ENCODE measurements around the gene ACADS. TPM values are rescaled to one million over a fixed set of nuclear protein-coding genes. Genes with fewer than 3 reads are reported as not detected.
A peak's percentile ranks its signal among the peaks of the same experiment; 100 is the strongest.
"Not testable (repeated sequence)": the region's sequence is repeated elsewhere in the genome, so short reads cannot be mapped to it uniquely, and the experiment has no call there.

The ACADS gene
- total RNA-seq, 2 experiments from 2014 or later, result 11.4 to 13.4 TPM

GRCh38 chr12:120712610-120713009 is 13.0 kb upstream of the ACADS start:
- no peak for DNase-seq
- no peak overlapping the region for H3K4me3 Mint-ChIP-seq

GRCh38 chr12:120713861-120714482 is 11.7 kb upstream of the ACADS start:
- H3K27ac Mint-ChIP-seq, result no peak overlapping the region
- no peaks in the 10 kb centered on the region for H3K27me3 Mint-ChIP-seq
- H3K4me1 Mint-ChIP-seq, result peaks cover 34% of the 10 kb centered on the region
- no peaks in the 10 kb centered on the region for H3K9me3 Mint-ChIP-seq
- peaks cover 24% of the 10 kb centered on the region for H3K36me3 Mint-ChIP-seq
- no peak overlapping the region for H3K4me3 Mint-ChIP-seq
- DNase-seq, result peak; percentile 61

More at GRCh38 chr12:120712610-120713009, 13.0 kb upstream of the ACADS start:
- peaks cover 28% of the 10 kb centered on the region for H3K4me1 Mint-ChIP-seq
- H3K9me3 Mint-ChIP-seq, result no peaks in the 10 kb centered on the region
- peaks cover 20% of the 10 kb centered on the region for H3K36me3 Mint-ChIP-seq
- no peaks in the 10 kb centered on the region for H3K27me3 Mint-ChIP-seq
- H3K27ac Mint-ChIP-seq, result no peak overlapping the region

GRCh38 chr12:120718055-120718454 is 7.6 kb upstream of the ACADS start:
- DNase-seq, result no peak
- Mint-ChIP-seq H3K27ac (no peak overlapping the region), H3K36me3 (peaks cover 31% of the 10 kb centered on the region), H3K9me3 (no peaks in the 10 kb centered on the region), H3K4me1 (peaks cover 13% of the 10 kb centered on the region), H3K4me3 (no peak overlapping the region), H3K27me3 (no peaks in the 10 kb centered on the region)

GRCh38 chr12:120719072-120719471 is 6.6 kb upstream of the ACADS start:
- Mint-ChIP-seq H3K9me3 (no peaks in the 10 kb centered on the region), H3K36me3 (peaks cover 27% of the 10 kb centered on the region), H3K27ac (no peak overlapping the region), H3K27me3 (no peaks in the 10 kb centered on the region), H3K4me1 (peaks cover 7% of the 10 kb centered on the region), H3K4me3 (no peak overlapping the region)
- DNase-seq, result no peak

GRCh38 chr12:120719496-120720233 is 6.0 kb upstream of the ACADS start:
- Mint-ChIP-seq H3K36me3 (peaks cover 26% of the 10 kb centered on the region), H3K9me3 (no peaks in the 10 kb centered on the region), H3K27ac (no peak overlapping the region), H3K4me1 (peaks cover 8% of the 10 kb centered on the region), H3K4me3 (no peak overlapping the region), H3K27me3 (no peaks in the 10 kb centered on the region)
- DNase-seq, result no peak

- Mint-ChIP-seq H3K36me3 (peaks cover 25% of the 10 kb centered on the region), H3K27me3 (no peaks in the 10 kb centered on the region), H3K4me3 (no peak overlapping the region), H3K4me1 (peaks cover 16% of the 10 kb centered on the region), H3K9me3 (no peaks in the 10 kb centered on the region), H3K27ac (no peak overlapping the region)
- no peak for DNase-seq
Measured at GRCh38 chr12:120720234-120720986, 5.2 kb upstream of the ACADS start.

- Mint-ChIP-seq H3K27me3 (no peaks in the 10 kb centered on the region), H3K27ac (no peak overlapping the region), H3K4me1 (peaks cover 20% of the 10 kb centered on the region), H3K9me3 (no peaks in the 10 kb centered on the region), H3K36me3 (peaks cover 24% of the 10 kb centered on the region), H3K4me3 (no peak overlapping the region)
- no peak for DNase-seq
Measured at GRCh38 chr12:120720987-120721801, 4.4 kb upstream of the ACADS start.

GRCh38 chr12:120721866-120722265 is 3.8 kb upstream of the ACADS start:
- H3K27me3 Mint-ChIP-seq, result no peaks in the 10 kb centered on the region
- no peak for DNase-seq
- peaks cover 18% of the 10 kb centered on the region for H3K36me3 Mint-ChIP-seq
- H3K9me3 Mint-ChIP-seq, result no peaks in the 10 kb centered on the region
- H3K4me1 Mint-ChIP-seq, result peaks cover 26% of the 10 kb centered on the region
- no peak overlapping the region for H3K27ac Mint-ChIP-seq
- no peak overlapping the region for H3K4me3 Mint-ChIP-seq

GRCh38 chr12:120722784-120723183 is 2.8 kb upstream of the ACADS start:
- no peaks in the 10 kb centered on the region for H3K9me3 Mint-ChIP-seq
- DNase-seq, result no peak
- H3K27me3 Mint-ChIP-seq, result no peaks in the 10 kb centered on the region
- H3K4me1 Mint-ChIP-seq, result peaks cover 28% of the 10 kb centered on the region
- no peak overlapping the region for H3K4me3 Mint-ChIP-seq
- H3K27ac Mint-ChIP-seq, result no peak overlapping the region
- peaks cover 15% of the 10 kb centered on the region for H3K36me3 Mint-ChIP-seq

- Mint-ChIP-seq H3K4me1 (peaks cover 24% of the 10 kb centered on the region), H3K27ac (no peak overlapping the region), H3K4me3 (peak overlapping the region; percentile 89), H3K27me3 (no peaks in the 10 kb centered on the region), H3K36me3 (peaks cover 18% of the 10 kb centered on the region), H3K9me3 (no peaks in the 10 kb centered on the region)
- no peak for DNase-seq
Measured at GRCh38 chr12:120724720-120725119, 906 bp upstream of the ACADS start.

- H3K4me3 Mint-ChIP-seq, result peak overlapping the region; percentile 89
- H3K9me3 Mint-ChIP-seq, result no peaks in the 10 kb centered on the region
- peaks cover 21% of the 10 kb centered on the region for H3K36me3 Mint-ChIP-seq
- peaks cover 24% of the 10 kb centered on the region for H3K4me1 Mint-ChIP-seq
- no peaks in the 10 kb centered on the region for H3K27me3 Mint-ChIP-seq
- no peak for DNase-seq
- H3K27ac Mint-ChIP-seq, result no peak overlapping the region
Measured at GRCh38 chr12:120725151-120725658, 421 bp upstream of the ACADS start.

- Mint-ChIP-seq H3K9me3 (no peaks in the 10 kb centered on the region), H3K36me3 (peaks cover 18% of the 10 kb centered on the region), H3K4me1 (peaks cover 24% of the 10 kb centered on the region), H3K4me3 (peak overlapping the region; percentile 89), H3K27ac (peak overlapping the region; percentile 77), H3K27me3 (no peaks in the 10 kb centered on the region)
- no peak for DNase-seq
Measured at GRCh38 chr12:120726510-120726793, 826 bp downstream of the ACADS start.

- no peaks in the 10 kb centered on the region for H3K9me3 Mint-ChIP-seq
- no peaks in the 10 kb centered on the region for H3K27me3 Mint-ChIP-seq
- DNase-seq, result no peak
- H3K4me3 Mint-ChIP-seq, result no peak overlapping the region
- H3K36me3 Mint-ChIP-seq, result peaks cover 21% of the 10 kb centered on the region
- H3K27ac Mint-ChIP-seq, result no peak overlapping the region
- peaks cover 24% of the 10 kb centered on the region for H3K4me1 Mint-ChIP-seq
Measured at GRCh38 chr12:120726961-120727360, 1.3 kb downstream of the ACADS start.

GRCh38 chr12:120732198-120732597 is 6.6 kb downstream of the ACADS start:
- not testable (repeated sequence) for H3K4me1 Mint-ChIP-seq, H3K27ac Mint-ChIP-seq, H3K4me3 Mint-ChIP-seq, H3K9me3 Mint-ChIP-seq, DNase-seq, H3K27me3 Mint-ChIP-seq
- peaks cover 16% of the 10 kb centered on the region for H3K36me3 Mint-ChIP-seq

GRCh38 chr12:120733574-120733973 is 7.9 kb downstream of the ACADS start:
- no peaks in the 10 kb centered on the region for H3K9me3 Mint-ChIP-seq
- H3K4me3 Mint-ChIP-seq, result no peak overlapping the region
- no peak overlapping the region for H3K27ac Mint-ChIP-seq
- no peaks in the 10 kb centered on the region for H3K4me1 Mint-ChIP-seq
- H3K27me3 Mint-ChIP-seq, result no peaks in the 10 kb centered on the region
- peaks cover 13% of the 10 kb centered on the region for H3K36me3 Mint-ChIP-seq
- DNase-seq, result no peak
